Heart right ventricle (tissue), 16 donors: ENCODE results near the gene HRH2. TPM values are rescaled to one million over a fixed set of nuclear protein-coding genes. Genes with fewer than 3 reads are reported as not detected.
A peak's percentile ranks its signal among the peaks of the same experiment; 100 is the strongest.
"Not testable (repeated sequence)": the region's sequence is repeated elsewhere in the genome, so short reads cannot be mapped to it uniquely, and the experiment has no call there.

Experiments used
- ATAC-seq, 8 donors: fragments of 200-7000 bp; cut with Tn5 transposase; one replicate each; pipeline ENCODE4 v1.9.1; 2020; ENCODE audit warnings: mild to moderate bottlenecking in 8 of 8, moderate library complexity in 8 of 8, moderate number of reproducible peaks in 1 of 8
- DNase-seq, 2 donors: peaks; one replicate each; pipeline ENCODE4 v3.0.0-alpha.2; 2020
- H3K27ac ChIP-seq, 10 donors: fragments of 200-600 bp; sonication (generic) in 2 of 10; one replicate each; pipeline versions ENCODE4 v1.5.0 to v1.8.0; 2020 to 2022; ENCODE audit warnings: mild to moderate bottlenecking in 3 of 10
- H3K27me3 ChIP-seq, 7 donors: fragments of 200-600 bp; one replicate each; pipeline ENCODE4 v1.8.0; 2021 to 2022; ENCODE audit warnings: mild to moderate bottlenecking in 2 of 7
- H3K36me3 ChIP-seq, 9 donors: fragments of 200-600 bp; sonication (generic) in 1 of 9; one replicate each; pipeline versions ENCODE4 v1.5.0 to v1.8.0; 2020 to 2022; ENCODE audit warnings: mild to moderate bottlenecking in 2 of 9
- H3K4me1 ChIP-seq, 9 donors: fragments of 200-600 bp; sonication (generic) in 1 of 9; one replicate each; pipeline versions ENCODE4 v1.5.0 to v1.8.0; 2020 to 2022; ENCODE audit warnings: mild to moderate bottlenecking in 4 of 9
- H3K4me3 ChIP-seq, 10 donors: fragments of 200-600 bp; sonication (generic) in 2 of 10; one replicate each; pipeline versions ENCODE4 v1.5.0 to v1.8.0; 2020 to 2022; ENCODE audit warnings: mild to moderate bottlenecking in 7 of 10, moderate library complexity in 2 of 10
- H3K9me3 ChIP-seq, 11 donors: fragments of 200-600 bp in 10 of 11; sonication (generic) in 2 of 11; one replicate each; pipeline versions ENCODE4 v1.5.0 to v1.8.0; 2013 to 2022; ENCODE audit warnings: mild to moderate bottlenecking in 2 of 11, control low read depth in 1 of 11, moderate library complexity in 1 of 11
- WGBS, 2 donors: extraction: QIAGEN DNeasy Blood & Tissue Kit; methylation state at CpG; one replicate each; pipeline ENCODE4 v1.1.7; 2013; ENCODE audit warnings: inconsistent platforms in 1 of 2; 5-methylcytosine and 5-hydroxymethylcytosine counted together
- intact Hi-C, 10 donors: fragments of 100-400 bp; cut with DNase I; formaldehyde crosslinking; loops; one replicate each; pipeline versions ENCODE4 v1.11.1 to v1.14.2; 2022
- polyA plus RNA-seq, 2 donors: library from polyadenylated mRNA; stranded (reverse); fragments of 200-250 nt; gene quantifications; one replicate each; pipeline ENCODE4 v1.2.3, GENCODE V29; 2013
- total RNA-seq, 10 donors: library from RNA; stranded (reverse); fragmentation: NEBNext Ultra II Directional in 3 of 10; extraction: Animal tissue kit (Norgen Biotek cat#: 25700) in 3 of 10; gene quantifications; one replicate each; pipeline versions ENCODE4 v1.2.1 to v1.2.4, GENCODE V29; 2021 to 2023
- TF ChIP-seq, protein P1 (sequence below), 9 donors: fragments of 200-600 bp; sonication (generic) in 2 of 9; IDR thresholded peaks; one replicate each; pipeline versions ENCODE4 v1.5.0 to v1.8.0; 2021 to 2022; ENCODE audit warnings: antibody characterized with exemption in 9 of 9, mild to moderate bottlenecking in 5 of 9, moderate library complexity in 1 of 9
- donor health status: Arrhythmogenic right ventricular cardiomyopathy.
- donor health status: ischemic (EF 13 %, LVEDD 7.1; RV severe dilation, severe dysfunction).
- donor health status: healthy with polysubstance abuse.
- donor health status: DM: no; HTN: yes; CAD: no.
- donor health status: DM: no; HTN: no; CAD: no.
- donor health status: ischemic (EF 25% LVEDD 6.9; RV normal size, moderate dysfunction).
- donor health status: ischemic (EF 25% LVEDD 5.7; RV mildly dilated, moderate dysfunction).
- donor health status: healthy.
- donor health status: DM: yes; HTN: yes; CAD: no.
- donor health status: Ischemic cardiomyopathy.
- donor health status: ischemic (EF 35%, LVEDD 5.7; RV mildly dilated, moderate dysfunction).
- donor health status: nonischemic (EF 11% LVEDD 7.7; RV severe dilation, severe dysfunction).
- donor health status: DM: yes; HTN: yes; CAD: no.
- donor health status: PGD.
- donor health status: ischemic (EF 29% LVEDD 5.4; RV normal size, mild dysfunction).
- donor health status: nonischemic (EF 23%, LVEDD 6.1; RV moderate dilation, normal function).

The HRH2 gene
- total and polyA plus RNA-seq, 12 donors = 12.2 to 78.7 (median 50.6) TPM

DNA sequence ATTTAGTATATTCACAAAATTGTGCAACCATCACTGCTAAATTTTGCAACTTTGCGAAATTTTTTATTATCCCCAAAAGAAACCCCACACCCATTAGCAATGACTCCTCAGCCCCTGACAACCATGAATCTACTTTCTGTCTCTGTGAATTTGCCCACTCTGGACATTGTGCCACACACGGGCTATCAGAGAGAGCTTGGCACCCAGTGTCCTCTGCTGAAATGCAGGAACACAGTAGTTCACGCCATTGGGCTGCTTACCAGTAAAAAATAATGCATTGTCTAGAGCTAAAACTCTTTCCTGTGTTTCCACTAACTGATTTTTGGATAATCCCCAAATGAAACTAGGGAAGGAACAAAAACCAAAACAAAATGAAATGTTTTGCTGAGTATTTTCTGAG, 60.0 kb downstream of the HRH2 start:
- intact Hi-C loops = loop anchor here (1.0 to 10.0 kb wide), 7 partner anchors 56 to 186 kb away; no protein-coding TSS in a partner anchor
- ATAC-seq (peak in 2 of 8 donors; percentile 29 to 73), DNase-seq (no peak)
- Histone ChIP-seq H3K9me3 (peaks cover 0 to 32% (median 6%) of the 10 kb centered on the region in 11 donors), H3K27ac (no peak overlapping the region), H3K4me1 (peaks cover 0 to 26% (median under 1%) of the 10 kb centered on the region in 9 donors), H3K27me3 (peaks cover 0 to 9% (median 0%) of the 10 kb centered on the region in 7 donors), H3K4me3 (no peak overlapping the region), H3K36me3 (no peaks in the 10 kb centered on the region)
- WGBS, 2 donors = 70 to 76% methylated on average over 3 of the region's 3 CpGs
- TF ChIP-seq, protein P1, sequence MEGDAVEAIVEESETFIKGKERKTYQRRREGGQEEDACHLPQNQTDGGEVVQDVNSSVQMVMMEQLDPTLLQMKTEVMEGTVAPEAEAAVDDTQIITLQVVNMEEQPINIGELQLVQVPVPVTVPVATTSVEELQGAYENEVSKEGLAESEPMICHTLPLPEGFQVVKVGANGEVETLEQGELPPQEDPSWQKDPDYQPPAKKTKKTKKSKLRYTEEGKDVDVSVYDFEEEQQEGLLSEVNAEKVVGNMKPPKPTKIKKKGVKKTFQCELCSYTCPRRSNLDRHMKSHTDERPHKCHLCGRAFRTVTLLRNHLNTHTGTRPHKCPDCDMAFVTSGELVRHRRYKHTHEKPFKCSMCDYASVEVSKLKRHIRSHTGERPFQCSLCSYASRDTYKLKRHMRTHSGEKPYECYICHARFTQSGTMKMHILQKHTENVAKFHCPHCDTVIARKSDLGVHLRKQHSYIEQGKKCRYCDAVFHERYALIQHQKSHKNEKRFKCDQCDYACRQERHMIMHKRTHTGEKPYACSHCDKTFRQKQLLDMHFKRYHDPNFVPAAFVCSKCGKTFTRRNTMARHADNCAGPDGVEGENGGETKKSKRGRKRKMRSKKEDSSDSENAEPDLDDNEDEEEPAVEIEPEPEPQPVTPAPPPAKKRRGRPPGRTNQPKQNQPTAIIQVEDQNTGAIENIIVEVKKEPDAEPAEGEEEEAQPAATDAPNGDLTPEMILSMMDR (IDR thresholded peaks at IDR 0.05) = no peak

DNA sequence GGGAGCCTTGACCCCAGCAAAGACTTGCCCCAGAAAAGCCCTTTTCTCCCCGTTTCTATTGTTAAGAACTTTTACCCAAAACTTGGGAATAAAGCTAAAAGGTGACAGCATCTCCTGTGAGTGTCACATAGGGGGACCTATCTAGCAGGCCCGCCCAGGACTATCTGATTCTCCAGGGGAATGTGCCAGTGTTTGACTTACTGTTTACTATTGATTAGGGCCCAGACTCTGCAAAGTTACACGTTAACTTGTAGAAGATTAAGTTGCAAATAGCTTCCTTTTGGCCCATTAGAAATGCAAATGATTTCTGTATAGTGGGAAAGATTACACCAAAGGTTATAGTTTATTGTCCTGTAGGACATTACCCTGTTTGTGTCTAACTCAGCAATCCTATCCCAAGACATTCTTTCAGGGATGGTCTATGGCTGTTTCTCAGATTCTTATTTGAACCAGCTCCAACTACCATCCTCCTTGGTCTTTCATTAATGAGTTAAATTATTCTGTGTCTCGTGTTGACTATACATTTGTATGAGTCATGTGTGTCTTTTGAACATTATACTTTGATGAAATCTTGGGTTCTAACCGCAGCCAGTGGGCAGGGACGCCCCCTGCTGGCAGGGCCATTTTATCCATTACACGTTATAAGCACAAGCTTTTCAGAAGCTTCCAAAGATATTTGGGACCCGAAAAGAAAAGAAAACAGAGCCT, 60.7 kb downstream of the HRH2 start:
- ATAC-seq (peak in 3 of 8 donors; percentile 50 to 67 (median 56)), DNase-seq (peak; percentile 40 to 65)
- TF ChIP-seq, protein P1 (IDR thresholded peaks at IDR 0.05) = peak; percentile 65 to 79 (median 72)
- intact Hi-C loops = loop anchor here in 9 of 10 donors (1.0 to 10.0 kb wide), 7 partner anchors 56 to 186 kb away; no protein-coding TSS in a partner anchor
- Histone ChIP-seq H3K9me3 (peaks cover 0 to 28% (median 6%) of the 10 kb centered on the region in 11 donors), H3K27ac (no peak overlapping the region), H3K4me3 (no peak overlapping the region), H3K36me3 (no peaks in the 10 kb centered on the region), H3K4me1 (peaks cover 0 to 19% (median 0%) of the 10 kb centered on the region in 9 donors), H3K27me3 (peaks cover 0 to 9% (median 0%) of the 10 kb centered on the region in 7 donors)
- 31 to 32% methylated on average over 8 of the region's 8 CpGs for WGBS, 2 donors

DNA sequence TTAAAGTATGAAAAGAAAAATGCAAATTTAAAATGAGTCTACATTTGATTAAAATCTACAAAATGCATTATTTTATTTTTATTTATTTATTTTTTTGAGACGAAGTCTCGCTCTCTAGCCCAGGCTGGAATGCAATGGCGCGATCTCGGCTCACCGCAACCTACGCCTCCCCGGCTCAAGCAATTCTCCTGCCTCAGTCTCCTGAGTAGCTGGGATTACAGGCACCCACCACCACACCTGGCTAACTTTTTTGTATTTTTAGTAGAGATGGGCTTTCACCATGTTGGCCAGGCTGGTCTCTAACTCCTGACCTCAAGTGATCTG, 61.2 kb downstream of the HRH2 start:
- intact Hi-C loops = loop anchor here in 8 of 10 donors (2.0 to 10.0 kb wide), 6 partner anchors 57 to 187 kb away; no protein-coding TSS in a partner anchor
- 94% methylated on average over 8 of the region's 8 CpGs for WGBS, 2 donors
- not testable (repeated sequence) for H3K27ac ChIP-seq, DNase-seq, H3K27me3 ChIP-seq, H3K4me3 ChIP-seq, H3K36me3 ChIP-seq, ATAC-seq
- H3K4me1 ChIP-seq = peaks cover 0 to 17% (median 0%) of the 10 kb centered on the region in 9 donors
- TF ChIP-seq, protein P1 (IDR thresholded peaks at IDR 0.05) = peak in 2 of 9 donors; percentile 3 to 5
- peaks cover 0 to 23% (median 6%) of the 10 kb centered on the region in 11 donors for H3K9me3 ChIP-seq

DNA sequence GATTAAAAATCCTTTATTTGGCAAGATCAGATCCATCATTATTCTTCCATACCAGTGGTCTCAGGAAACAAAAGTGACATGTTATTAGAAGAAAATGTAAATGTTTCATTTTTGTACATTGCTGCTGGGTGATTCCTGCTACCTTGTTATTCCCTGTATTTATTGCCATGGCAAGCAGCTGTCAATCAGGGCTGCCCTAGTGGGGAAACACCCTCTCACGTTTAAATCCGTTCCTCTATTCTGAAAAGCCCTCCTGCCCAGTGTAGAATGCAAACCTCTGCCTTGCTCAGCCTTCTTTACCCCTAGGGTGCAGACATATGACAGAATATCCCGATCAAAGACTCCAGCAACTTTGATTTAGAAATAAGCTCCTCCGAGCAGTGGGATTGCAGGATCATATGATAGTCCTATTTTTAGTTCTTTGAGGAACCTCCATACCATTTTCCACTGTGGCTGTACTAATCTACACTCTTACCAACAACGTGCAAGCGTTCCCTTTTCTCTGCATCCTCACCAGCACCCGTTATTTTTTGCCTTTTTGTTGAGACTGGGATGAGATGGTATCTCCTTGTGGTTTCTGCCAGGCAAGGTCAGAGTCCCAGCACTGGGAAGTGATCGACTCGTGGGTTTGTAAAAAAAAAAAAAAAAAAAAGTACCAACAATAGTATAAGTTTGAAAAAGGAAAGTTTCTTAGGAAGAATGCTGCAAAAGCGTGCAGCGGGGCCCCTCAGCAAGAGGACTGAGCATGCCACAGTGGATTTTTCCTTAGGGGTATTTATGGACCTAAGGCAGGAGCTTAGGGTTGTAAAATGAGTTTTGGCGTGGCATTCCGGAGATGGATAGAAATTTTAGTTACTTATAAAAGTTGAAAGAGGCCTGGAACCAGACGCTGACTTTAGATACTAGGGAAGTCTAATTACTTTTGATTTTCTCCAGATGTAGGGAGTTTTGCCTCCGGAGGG, 66.7 kb downstream of the HRH2 start:
- no peaks in the 10 kb centered on the region for H3K36me3 ChIP-seq
- 48 to 52% methylated on average over 15 of the region's 15 CpGs for WGBS, 2 donors
- no peaks in the 10 kb centered on the region for H3K9me3 ChIP-seq
- ATAC-seq = peak in 1 of 8 donors; percentile 30
- intact Hi-C loops = no loop called here
- peak overlapping the region in 2 of 10 donors; percentile 14 to 21 for H3K4me3 ChIP-seq
- DNase-seq = no peak
- H3K27me3 ChIP-seq = peaks cover 0 to 23% (median 18%) of the 10 kb centered on the region in 7 donors
- H3K4me1 ChIP-seq = peaks cover 0 to 7% (median 0%) of the 10 kb centered on the region in 9 donors
- TF ChIP-seq, protein P1 (IDR thresholded peaks at IDR 0.05) = no peak
- H3K27ac ChIP-seq = no peak overlapping the region
